ENCODE measurements around the gene KLHL4.
"Not testable (repeated sequence)": the region's sequence is repeated elsewhere in the genome, so short reads cannot be mapped to it uniquely, and the experiment has no call there.

Gene KLHL4

DNA sequence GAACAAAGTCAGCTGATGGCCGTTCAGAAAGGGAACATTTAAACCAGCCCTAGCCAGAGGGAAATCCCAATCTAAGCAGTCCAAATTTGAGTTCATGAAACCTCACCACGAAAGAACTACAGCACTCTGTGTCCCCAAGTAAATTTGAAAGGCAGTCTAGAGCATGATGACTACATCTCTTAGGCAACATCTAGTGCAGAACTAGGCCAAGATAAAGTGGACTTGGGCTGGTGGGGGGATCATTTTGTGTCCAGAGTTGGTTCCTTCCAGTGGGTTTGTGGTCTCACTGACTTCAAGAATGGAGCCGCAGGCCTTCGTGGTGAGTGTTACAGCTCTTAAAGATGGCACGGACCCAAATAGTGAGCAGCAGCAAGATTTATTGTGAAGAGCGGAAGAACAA lies 64.9 kb downstream of the KLHL4 start:
- H3K4me3 ChIP-seq (ENCODE audit: low read length) = no peak overlapping the region
- TF ChIP-seq, protein P1, sequence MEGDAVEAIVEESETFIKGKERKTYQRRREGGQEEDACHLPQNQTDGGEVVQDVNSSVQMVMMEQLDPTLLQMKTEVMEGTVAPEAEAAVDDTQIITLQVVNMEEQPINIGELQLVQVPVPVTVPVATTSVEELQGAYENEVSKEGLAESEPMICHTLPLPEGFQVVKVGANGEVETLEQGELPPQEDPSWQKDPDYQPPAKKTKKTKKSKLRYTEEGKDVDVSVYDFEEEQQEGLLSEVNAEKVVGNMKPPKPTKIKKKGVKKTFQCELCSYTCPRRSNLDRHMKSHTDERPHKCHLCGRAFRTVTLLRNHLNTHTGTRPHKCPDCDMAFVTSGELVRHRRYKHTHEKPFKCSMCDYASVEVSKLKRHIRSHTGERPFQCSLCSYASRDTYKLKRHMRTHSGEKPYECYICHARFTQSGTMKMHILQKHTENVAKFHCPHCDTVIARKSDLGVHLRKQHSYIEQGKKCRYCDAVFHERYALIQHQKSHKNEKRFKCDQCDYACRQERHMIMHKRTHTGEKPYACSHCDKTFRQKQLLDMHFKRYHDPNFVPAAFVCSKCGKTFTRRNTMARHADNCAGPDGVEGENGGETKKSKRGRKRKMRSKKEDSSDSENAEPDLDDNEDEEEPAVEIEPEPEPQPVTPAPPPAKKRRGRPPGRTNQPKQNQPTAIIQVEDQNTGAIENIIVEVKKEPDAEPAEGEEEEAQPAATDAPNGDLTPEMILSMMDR (conservative IDR thresholded peaks at IDR 0.05; ENCODE audit: low read length) = no peak
- no peak for DNase-seq (ENCODE audit: low read depth)

DNA sequence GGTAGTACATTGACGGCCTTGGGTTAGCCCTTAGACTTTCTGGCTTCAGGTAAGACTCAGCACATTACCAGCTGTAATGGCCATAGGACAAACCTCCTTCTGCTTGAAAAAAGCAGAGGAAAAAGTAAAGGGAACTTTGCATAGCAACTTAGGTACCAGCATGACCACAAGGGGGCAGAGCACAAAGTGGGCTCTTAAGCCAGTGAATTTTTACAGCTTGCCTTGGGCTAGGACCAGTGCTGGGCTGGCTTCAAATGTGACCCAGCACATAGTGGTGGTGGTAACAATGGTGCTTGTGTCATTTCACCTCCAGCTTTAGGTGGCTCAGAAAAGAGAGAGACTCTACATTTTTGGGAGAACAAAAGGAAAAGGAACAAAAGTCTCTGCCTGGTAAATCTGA lies 66.1 kb downstream of the KLHL4 start:
- TF ChIP-seq, protein P1 (conservative IDR thresholded peaks at IDR 0.05; ENCODE audit: low read length) = no peak
- no peak overlapping the region for H3K4me3 ChIP-seq (ENCODE audit: low read length)
- no peak for DNase-seq (ENCODE audit: low read depth)

DNA sequence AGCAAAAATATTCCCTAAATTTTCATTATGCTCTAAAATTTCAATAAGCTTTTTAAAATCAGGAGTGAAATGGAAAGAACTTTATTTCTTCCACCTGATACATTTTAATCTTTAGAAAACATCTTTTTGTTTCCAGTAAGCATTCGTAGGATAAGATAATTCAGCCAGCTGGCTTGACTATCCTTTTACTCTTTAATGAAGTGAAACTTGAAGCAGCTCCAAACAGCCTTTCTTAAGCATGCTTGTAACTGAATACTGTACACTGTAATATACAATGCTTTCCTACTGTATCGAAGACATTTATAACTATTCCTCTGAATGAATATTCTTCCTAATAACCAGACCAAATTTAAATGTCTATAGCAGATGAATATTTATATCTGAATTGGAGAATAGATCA lies 98.8 kb downstream of the KLHL4 start:
- DNase-seq (ENCODE audit: low read depth) = no peak
- H3K4me3 ChIP-seq (ENCODE audit: low read length) = no peak overlapping the region
- TF ChIP-seq, protein P1 (conservative IDR thresholded peaks at IDR 0.05; ENCODE audit: low read length) = no peak

DNA sequence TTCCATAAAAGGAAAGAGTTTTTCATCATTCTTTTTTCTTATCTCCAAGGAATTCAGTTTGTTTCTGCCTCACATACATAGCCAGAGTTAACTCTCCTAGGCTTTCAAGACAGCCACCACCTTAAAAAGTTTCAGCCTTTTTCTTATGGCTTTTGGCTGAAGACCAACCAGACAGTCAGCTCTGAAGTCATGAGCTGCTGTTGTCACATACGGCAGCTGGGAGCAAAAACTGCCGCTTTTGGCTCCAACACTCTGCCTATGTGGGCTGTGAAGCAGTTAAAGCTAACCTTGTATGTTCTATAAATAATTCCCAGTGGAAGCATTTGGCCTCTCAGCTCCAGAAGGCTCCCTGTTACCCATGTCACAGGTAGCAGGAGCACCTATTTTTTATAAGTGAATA lies 104.1 kb downstream of the KLHL4 start:
- DNase-seq (ENCODE audit: low read depth) = no peak
- TF ChIP-seq, protein P1 (conservative IDR thresholded peaks at IDR 0.05; ENCODE audit: low read length) = no peak
- H3K4me3 ChIP-seq (ENCODE audit: low read length) = no peak overlapping the region

DNA sequence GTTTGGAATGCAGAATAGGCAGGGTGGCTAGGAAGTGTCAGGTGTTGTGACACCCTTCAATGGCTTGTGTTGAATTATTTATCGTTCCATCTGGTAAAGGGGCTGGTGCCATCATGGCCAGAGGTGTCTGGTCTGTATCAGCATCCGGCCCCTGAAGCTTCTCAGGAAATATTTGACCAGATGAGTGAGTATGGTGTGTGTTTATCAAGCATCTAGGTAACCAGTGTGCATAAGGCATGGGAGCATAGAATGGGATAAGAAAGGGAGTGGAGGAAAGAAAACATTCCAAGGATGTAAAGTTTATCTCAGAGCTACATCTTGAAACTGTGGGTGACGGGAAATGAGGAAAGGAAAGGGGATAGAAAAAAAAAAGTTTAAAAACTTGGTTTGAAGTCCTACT lies 109.4 kb downstream of the KLHL4 start:
- no peak for DNase-seq (ENCODE audit: low read depth)
- TF ChIP-seq, protein P1 (conservative IDR thresholded peaks at IDR 0.05; ENCODE audit: low read length) = no peak
- H3K4me3 ChIP-seq (ENCODE audit: low read length) = no peak overlapping the region

DNA sequence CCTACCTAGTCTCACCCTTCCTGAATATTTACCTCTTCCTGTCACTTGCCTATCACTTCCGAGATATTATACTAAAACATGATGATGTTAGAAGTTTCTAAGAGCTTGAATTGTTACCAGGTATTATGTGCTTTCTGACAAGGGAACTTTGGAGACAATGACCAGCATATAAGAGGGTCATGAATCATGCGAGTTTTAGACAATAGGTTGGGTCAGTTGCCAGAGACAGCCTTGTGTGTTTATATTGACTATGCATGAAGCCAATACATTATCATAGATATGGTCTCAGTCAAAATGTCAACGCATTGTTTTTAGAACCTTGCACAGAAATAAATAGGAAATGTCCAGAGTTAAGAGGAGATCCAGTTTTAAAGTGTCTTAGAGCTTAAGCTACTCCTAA lies 116.8 kb downstream of the KLHL4 start:
- H3K4me3 ChIP-seq (ENCODE audit: low read length) = no peak overlapping the region
- DNase-seq (ENCODE audit: low read depth) = no peak
- TF ChIP-seq, protein P1 (conservative IDR thresholded peaks at IDR 0.05; ENCODE audit: low read length) = no peak

DNA sequence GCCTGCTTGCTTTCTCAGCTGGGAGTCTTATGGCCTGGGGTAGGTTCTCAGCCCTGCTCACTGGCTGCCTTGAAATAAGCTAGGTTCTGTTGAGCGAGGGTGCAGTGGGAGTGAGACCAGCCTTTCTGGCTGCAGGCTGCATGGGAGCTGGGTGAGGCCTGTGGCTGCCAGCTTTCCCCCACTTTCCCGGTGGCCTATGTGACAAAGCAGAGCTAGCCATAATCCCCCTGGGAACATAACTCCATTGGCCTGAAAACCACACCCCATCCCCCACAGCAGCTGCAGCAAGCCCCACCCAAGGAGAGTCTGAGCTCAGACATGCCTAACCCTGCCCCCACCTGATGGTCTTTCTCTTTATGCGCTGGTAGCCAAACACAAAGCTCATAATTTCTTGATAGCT lies 118.9 kb downstream of the KLHL4 start:
- no peak for DNase-seq (ENCODE audit: low read depth)
- no peak overlapping the region for H3K4me3 ChIP-seq (ENCODE audit: low read length)
- TF ChIP-seq, protein P1 (conservative IDR thresholded peaks at IDR 0.05; ENCODE audit: low read length) = no peak

DNA sequence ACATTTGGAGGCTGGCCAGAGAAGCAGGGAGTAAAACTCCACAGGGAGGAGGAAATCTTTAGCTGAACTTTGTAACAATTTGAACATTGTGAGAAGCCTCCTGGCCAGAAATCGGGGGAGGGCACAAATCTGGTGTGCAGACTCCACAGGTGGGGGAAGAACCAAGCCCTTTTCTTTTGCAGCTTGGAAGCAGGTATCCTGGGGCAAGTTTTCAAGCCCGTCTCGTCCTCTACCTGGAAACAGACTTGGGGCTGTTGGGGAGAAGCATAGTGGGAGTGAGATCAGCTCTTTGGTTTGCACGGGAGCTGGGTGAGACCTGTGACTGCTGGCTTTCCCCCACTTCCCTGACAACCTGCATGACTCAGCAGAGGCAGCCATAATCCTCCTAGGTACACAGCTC lies 123.8 kb downstream of the KLHL4 start:
- not testable (repeated sequence) for H3K4me3 ChIP-seq (ENCODE audit: low read length); DNase-seq (ENCODE audit: low read depth)
